Coronary artery (tissue), 2 donors: ENCODE data around the gene OR6B3.
"Not testable (repeated sequence)": the region's sequence is repeated elsewhere in the genome, so short reads cannot be mapped to it uniquely, and the experiment has no call there.

ENCODE experiments used
- DNase-seq: peaks from one replicate; pipeline ENCODE4 v3.0.0-alpha.2; 2017; ENCODE audit warnings: low spot score
- H3K27ac ChIP-seq, 2 donors: fragments of 200-600 bp; sonication (generic); one replicate each; pipeline ENCODE4 v1.5.1; 2016 to 2019
- H3K4me3 ChIP-seq: fragments of 200-600 bp; sonication (generic); 2 replicates; pipeline ENCODE4 v1.5.1; 2016; ENCODE audit warnings: mild to moderate bottlenecking, moderate library complexity
- CTCF ChIP-seq: fragments of 200-600 bp; sonication (generic); IDR thresholded peaks from one replicate; pipeline ENCODE4 v1.5.1; 2019; ENCODE audit warnings: antibody characterized with exemption

Gene OR6B3

GRCh38 chr2:240045098-240045497, 8.2 kb downstream of the OR6B3 start:
- no peak overlapping the region for H3K27ac ChIP-seq
- DNase-seq = no peak
- no peak for TF ChIP-seq CTCF
- H3K4me3 ChIP-seq = no peak overlapping the region

GRCh38 chr2:240044096-240044495, 9.2 kb downstream of the OR6B3 start:
- H3K27ac ChIP-seq, H3K4me3 ChIP-seq, DNase-seq: not testable (repeated sequence)

GRCh38 chr2:240043279-240043989, 9.9 kb downstream of the OR6B3 start:
- Histone ChIP-seq H3K27ac (no peak overlapping the region), H3K4me3 (no peak overlapping the region)
- DNase-seq = no peak
- no peak for TF ChIP-seq CTCF

- no peak for TF ChIP-seq CTCF
- no peak for DNase-seq
- Histone ChIP-seq H3K27ac (no peak overlapping the region), H3K4me3 (no peak overlapping the region)
Observed at GRCh38 chr2:240042740-240043139, 10.6 kb downstream of the OR6B3 start.

- no peak for DNase-seq
- TF ChIP-seq CTCF = no peak
- Histone ChIP-seq H3K4me3 (no peak overlapping the region), H3K27ac (no peak overlapping the region)
Observed at GRCh38 chr2:240041363-240041762, 12.0 kb downstream of the OR6B3 start.

- Histone ChIP-seq H3K27ac (no peak overlapping the region), H3K4me3 (no peak overlapping the region)
- no peak for TF ChIP-seq CTCF
- no peak for DNase-seq
Observed at GRCh38 chr2:240037358-240037757, 16.0 kb downstream of the OR6B3 start.

GRCh38 chr2:240033330-240033678, 20.0 kb downstream of the OR6B3 start:
- Histone ChIP-seq H3K27ac (no peak overlapping the region), H3K4me3 (no peak overlapping the region)
- no peak for DNase-seq
- TF ChIP-seq CTCF = no peak
